WTC11 (cell line): ENCODE measurements around the gene SMPDL3A.

ENCODE experiments used
- EMX1 ChIP-seq: fragments of 250-450 bp; sonication (Bioruptor Pico); IDR thresholded peaks from 2 replicates; pipeline ENCODE4 v1.8.0; 2021; ENCODE audit warnings: mild to moderate bottlenecking
- GABPB1 ChIP-seq: sonication (generic); formaldehyde crosslinking; IDR thresholded peaks from 2 replicates; pipeline ENCODE4 v1.8.1; 2023; ENCODE audit warnings: mild to moderate bottlenecking, missing genetic modification reagents
- IRF2 ChIP-seq: sonication (generic); formaldehyde crosslinking; IDR thresholded peaks from 2 replicates; pipeline ENCODE4 v1.8.0; 2022; ENCODE audit warnings: low read depth, missing genetic modification reagents, borderline replicate concordance
- NFE2L1 ChIP-seq: sonication (generic); formaldehyde crosslinking; IDR thresholded peaks from 2 replicates; pipeline ENCODE4 v1.8.1; 2023; ENCODE audit warnings: missing genetic modification reagents
- SMAD4 ChIP-seq: sonication (generic); formaldehyde crosslinking; IDR thresholded peaks from 2 replicates; pipeline ENCODE4 v1.8.0; 2022; ENCODE audit warnings: mild to moderate bottlenecking, missing genetic modification reagents
- SP1 ChIP-seq: sonication (generic); formaldehyde crosslinking; conservative IDR thresholded peaks from 2 replicates; pipeline ENCODE4 v1.8.1; 2022; ENCODE audit warnings: missing genetic modification reagents
- TEAD1 ChIP-seq: sonication (generic); formaldehyde crosslinking; IDR thresholded peaks from 2 replicates; pipeline ENCODE4 v1.8.0; 2022; ENCODE audit warnings: mild to moderate bottlenecking, missing genetic modification reagents
- USF1 ChIP-seq: sonication (generic); formaldehyde crosslinking; IDR thresholded peaks from 2 replicates; pipeline ENCODE4 v1.8.0; 2022; ENCODE audit warnings: mild to moderate bottlenecking, missing genetic modification reagents
- ZNF423 ChIP-seq: fragments of 250-450 bp; sonication (Bioruptor Pico); IDR thresholded peaks from 2 replicates; pipeline ENCODE4 v2.1.2; 2022; ENCODE audit warnings: mild to moderate bottlenecking, moderate library complexity
- TF ChIP-seq, protein P1 (sequence below): fragments of 200-600 bp; IDR thresholded peaks from 2 replicates; pipeline ENCODE4 v1.8.0; 2022; ENCODE audit warnings: antibody characterized with exemption

DNA sequence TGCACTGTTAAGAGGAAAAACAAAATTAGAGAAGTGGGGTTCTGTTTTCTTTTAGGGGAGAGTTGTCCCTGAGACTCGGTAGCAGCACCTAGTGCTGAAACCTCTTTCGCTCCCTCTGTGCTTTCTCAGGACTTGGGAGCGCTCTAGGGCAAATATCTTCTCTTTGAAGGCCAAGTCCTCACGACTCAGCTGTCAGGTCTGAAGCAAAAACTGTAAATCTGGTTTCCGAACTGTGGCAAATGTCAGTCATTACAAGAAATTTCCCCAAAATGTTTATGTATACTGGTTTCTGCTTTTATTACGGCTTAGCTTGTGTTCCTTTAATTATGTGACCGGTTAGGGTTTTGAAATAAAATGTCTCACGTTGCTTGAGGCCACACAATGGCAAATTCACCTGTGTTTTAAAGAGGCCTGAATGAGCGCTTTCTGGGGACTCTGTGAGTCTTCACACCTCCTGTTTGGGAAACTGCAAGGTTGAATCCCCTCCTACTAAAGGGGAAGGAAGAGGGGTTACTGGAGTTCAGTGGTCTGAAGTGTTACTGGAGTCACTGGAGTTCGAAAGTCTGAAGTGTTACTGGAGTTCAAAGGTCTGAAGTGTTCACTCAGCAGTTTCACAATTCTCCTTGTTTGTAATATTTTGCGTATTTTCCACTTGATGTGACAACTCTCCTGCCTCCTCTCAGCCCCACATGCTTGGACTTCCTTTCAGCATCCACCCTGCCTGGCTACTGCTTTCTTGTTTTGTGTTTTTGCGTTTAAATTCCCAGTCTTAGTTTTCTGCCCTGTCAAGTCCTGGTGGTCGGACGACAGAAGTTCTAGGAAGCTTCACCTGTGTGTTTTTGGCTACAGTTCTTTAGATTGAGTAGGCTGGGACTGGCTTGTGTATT lies 1.6 kb downstream of the SMPDL3A start:
- TF ChIP-seq SP1 (CRISPR knock-in tag) = no peak
- TF ChIP-seq, protein P1, sequence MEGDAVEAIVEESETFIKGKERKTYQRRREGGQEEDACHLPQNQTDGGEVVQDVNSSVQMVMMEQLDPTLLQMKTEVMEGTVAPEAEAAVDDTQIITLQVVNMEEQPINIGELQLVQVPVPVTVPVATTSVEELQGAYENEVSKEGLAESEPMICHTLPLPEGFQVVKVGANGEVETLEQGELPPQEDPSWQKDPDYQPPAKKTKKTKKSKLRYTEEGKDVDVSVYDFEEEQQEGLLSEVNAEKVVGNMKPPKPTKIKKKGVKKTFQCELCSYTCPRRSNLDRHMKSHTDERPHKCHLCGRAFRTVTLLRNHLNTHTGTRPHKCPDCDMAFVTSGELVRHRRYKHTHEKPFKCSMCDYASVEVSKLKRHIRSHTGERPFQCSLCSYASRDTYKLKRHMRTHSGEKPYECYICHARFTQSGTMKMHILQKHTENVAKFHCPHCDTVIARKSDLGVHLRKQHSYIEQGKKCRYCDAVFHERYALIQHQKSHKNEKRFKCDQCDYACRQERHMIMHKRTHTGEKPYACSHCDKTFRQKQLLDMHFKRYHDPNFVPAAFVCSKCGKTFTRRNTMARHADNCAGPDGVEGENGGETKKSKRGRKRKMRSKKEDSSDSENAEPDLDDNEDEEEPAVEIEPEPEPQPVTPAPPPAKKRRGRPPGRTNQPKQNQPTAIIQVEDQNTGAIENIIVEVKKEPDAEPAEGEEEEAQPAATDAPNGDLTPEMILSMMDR = no peak
- no peak for TF ChIP-seq TEAD1
- TF ChIP-seq ZNF423 (CRISPR knock-in tag) = no peak
- TF ChIP-seq GABPB1 (CRISPR knock-in tag) = peak; percentile 41; the same call in 1 of the 2 replicates
- no peak for TF ChIP-seq USF1
- no peak for TF ChIP-seq SMAD4
- TF ChIP-seq EMX1 (CRISPR knock-in tag) = no peak
- no peak for TF ChIP-seq NFE2L1
- no peak for TF ChIP-seq IRF2
